MCF 10A (cell line): ENCODE data around the gene PHF21A. TPM values are rescaled to one million over a fixed set of nuclear protein-coding genes. Genes with fewer than 3 reads are reported as not detected.

Experiments used
- BruUV-seq: library from RNA; stranded (reverse); fragments of 400-500 nt; replicated peaks from 2 replicates; lab custom pipeline; 2021; lab: Mats Ljungman, UMichigan
- CTCF ChIA-PET: fragments of 300-600 bp; sonication (Branson Sonifier 250); formaldehyde crosslinking; extraction: SDS; loops from one replicate; lab custom pipeline; 2021; ENCODE audit warnings: antibody characterized with exemption, inconsistent platforms; lab: Yijun Ruan, JAX
- POLR2A ChIA-PET: fragments of 300-600, 350-650 bp; sonication (Branson Sonifier 250); formaldehyde crosslinking; extraction: SDS; loops from one replicate; lab custom pipeline; 2020; ENCODE audit warnings: antibody characterized with exemption, inconsistent platforms; lab: Yijun Ruan, JAX
- DNase-seq: peaks from one replicate; pipeline ENCODE4 v3.0.0-alpha.2; 2018; ENCODE audit not compliant: unreplicated experiment
- H3K27ac Mint-ChIP-seq: one replicate; pipeline ENCODE4 v1.8.0; 2022; ENCODE audit warnings: mild to moderate bottlenecking, low read depth, mixed read lengths; ENCODE audit not compliant: unreplicated experiment
- H3K27me3 Mint-ChIP-seq: one replicate; pipeline ENCODE4 v1.8.0; 2022; ENCODE audit warnings: mixed read lengths; ENCODE audit not compliant: insufficient read depth, unreplicated experiment
- H3K36me3 Mint-ChIP-seq: one replicate; pipeline ENCODE4 v1.8.0; 2022; ENCODE audit warnings: mild to moderate bottlenecking, moderate library complexity, mixed read lengths; ENCODE audit not compliant: insufficient read depth, unreplicated experiment
- H3K4me1 Mint-ChIP-seq: one replicate; pipeline ENCODE4 v1.8.0; 2022; ENCODE audit warnings: mixed read lengths; ENCODE audit not compliant: insufficient read depth, unreplicated experiment
- H3K4me3 Mint-ChIP-seq: one replicate; pipeline ENCODE4 v1.8.0; 2022; ENCODE audit warnings: mild to moderate bottlenecking, moderate library complexity, mixed read lengths; ENCODE audit not compliant: unreplicated experiment
- H3K9me3 Mint-ChIP-seq: one replicate; pipeline ENCODE4 v1.8.0; 2022; ENCODE audit warnings: mixed read lengths; ENCODE audit not compliant: unreplicated experiment
- CTCF ChIP-seq: fragments of 200-600 bp; IDR thresholded peaks from one replicate; pipeline ENCODE4 v1.8.0; 2022; ENCODE audit warnings: antibody characterized with exemption, mild to moderate bottlenecking; ENCODE audit not compliant: unreplicated experiment
- intact Hi-C: fragments of 100-400 bp; cut with micrococcal nuclease; formaldehyde crosslinking; loops from 2 replicates; pipeline ENCODE4 v1.14.1; 2022
- total RNA-seq: library from RNA; stranded (reverse); gene quantifications from 2 replicates; pipeline ENCODE4 v1.2.3, GENCODE V29; 2022

The PHF21A gene
- total RNA-seq, 1 experiment from 2014 or later = 37.6 TPM

DNA sequence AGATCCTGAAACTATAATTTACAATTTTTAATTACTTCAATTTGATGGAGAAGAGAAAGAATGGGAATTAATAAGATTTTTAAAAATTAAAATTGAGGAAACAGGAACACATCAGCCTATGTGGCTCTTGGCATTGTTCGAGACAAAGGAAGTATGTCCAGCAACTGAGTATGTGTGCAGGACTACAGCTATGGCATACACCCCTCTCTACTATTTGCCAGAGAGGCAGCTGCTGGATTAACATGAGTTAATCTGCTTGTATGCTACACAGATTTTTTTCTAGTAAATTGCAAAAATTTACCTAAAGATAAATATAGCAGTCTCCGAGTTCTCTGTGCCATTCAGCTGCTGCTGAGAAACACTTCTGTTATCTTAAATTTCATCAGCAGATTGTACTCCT, 70.6 kb downstream of the PHF21A start:
- DNase-seq = no peak
- TF ChIP-seq CTCF = no peak
- Mint-ChIP-seq H3K9me3 (no peaks in the 10 kb centered on the region), H3K27ac (peak overlapping the region; percentile 44), H3K4me1 (peaks cover 16% of the 10 kb centered on the region), H3K36me3 (peaks cover 17% of the 10 kb centered on the region), H3K27me3 (no peaks in the 10 kb centered on the region), H3K4me3 (no peak overlapping the region)
- ChIA-PET POLR2A (interaction anchor here (0.5 to 1.4 kb wide), 3 partner anchors 11 to 79 kb away, joined by 3 to 4 read pairs (median 4); no protein-coding TSS in a partner anchor), CTCF (interaction anchor here (0.6 to 1.7 kb wide), 2 partner anchors 86 to 339 kb away, joined by 4 to 5 read pairs; no protein-coding TSS in a partner anchor)
- intact Hi-C loops = no loop called here
- BruUV-seq = no TSS peak

- Mint-ChIP-seq H3K36me3 (peaks cover 17% of the 10 kb centered on the region), H3K4me3 (no peak overlapping the region), H3K27me3 (no peaks in the 10 kb centered on the region), H3K9me3 (no peaks in the 10 kb centered on the region), H3K27ac (peak overlapping the region; percentile 44), H3K4me1 (peaks cover 16% of the 10 kb centered on the region)
- BruUV-seq = no TSS peak
- TF ChIP-seq CTCF = no peak
- intact Hi-C loops = no loop called here
- ChIA-PET POLR2A (interaction anchor here (0.5 to 1.4 kb wide), 6 partner anchors 11 to 221 kb away, joined by 3 to 5 read pairs (median 4); no protein-coding TSS in a partner anchor), CTCF (interaction anchor here (1.6 to 1.7 kb wide), 2 partner anchors 12 to 85 kb away, joined by 4 to 5 read pairs; no protein-coding TSS in a partner anchor)
- DNase-seq = peak; percentile 43
Observed at GRCh38 chr11:46050003-46050461, 71.2 kb downstream of the PHF21A start.

DNA sequence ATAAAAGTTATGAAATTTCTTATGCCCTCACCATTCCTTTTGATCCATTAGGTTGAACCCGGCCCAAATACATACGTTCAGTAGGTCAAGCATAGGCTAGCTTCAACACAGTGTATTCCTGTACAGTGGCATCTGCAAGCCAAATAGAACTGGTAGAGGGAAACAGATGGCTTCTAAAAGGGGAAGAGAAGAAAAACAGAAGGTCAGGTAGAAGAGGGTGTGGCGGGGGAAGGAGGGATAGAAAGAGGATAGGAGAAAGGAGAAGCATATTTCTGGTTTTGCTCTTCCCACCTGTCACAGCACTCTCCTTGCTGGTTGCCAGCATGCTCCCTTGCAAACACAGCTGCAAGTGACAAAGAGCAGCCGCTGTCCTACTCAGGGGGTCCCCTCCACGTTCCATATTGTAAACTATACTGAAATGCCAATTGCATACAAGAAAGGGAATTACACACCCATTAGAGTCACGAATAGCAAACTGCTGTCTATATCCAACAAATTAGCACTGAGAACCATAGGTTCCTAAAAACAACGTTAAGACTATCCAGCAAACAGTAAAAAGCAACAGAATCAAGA, 71.8 kb downstream of the PHF21A start:
- BruUV-seq = no TSS peak
- peaks cover 17% of the 10 kb centered on the region for H3K36me3 Mint-ChIP-seq
- intact Hi-C loops = no loop called here
- no peaks in the 10 kb centered on the region for H3K27me3 Mint-ChIP-seq
- H3K9me3 Mint-ChIP-seq = no peaks in the 10 kb centered on the region
- peaks cover 16% of the 10 kb centered on the region for H3K4me1 Mint-ChIP-seq
- no peak overlapping the region for H3K4me3 Mint-ChIP-seq
- no peak overlapping the region for H3K27ac Mint-ChIP-seq
- CTCF ChIA-PET = interaction anchor here (0.7 to 1.6 kb wide), 2 partner anchors 13 to 167 kb away, joined by 4 to 5 read pairs; no protein-coding TSS in a partner anchor
- TF ChIP-seq CTCF = no peak
- DNase-seq = no peak
- POLR2A ChIA-PET = interaction anchor here (0.9 to 1.4 kb wide), 4 partner anchors 12 to 57 kb away, joined by 3 to 5 read pairs (median 4); no protein-coding TSS in a partner anchor

GRCh38 chr11:46048198-46048597, 73.1 kb downstream of the PHF21A start:
- Mint-ChIP-seq H3K27me3 (no peaks in the 10 kb centered on the region), H3K4me1 (peaks cover 16% of the 10 kb centered on the region), H3K4me3 (no peak overlapping the region), H3K9me3 (no peaks in the 10 kb centered on the region), H3K27ac (no peak overlapping the region), H3K36me3 (peaks cover 10% of the 10 kb centered on the region)
- CTCF ChIA-PET = no interaction called here
- no peak for DNase-seq
- intact Hi-C loops = no loop called here
- POLR2A ChIA-PET = interaction anchor here (0.6 to 1.5 kb wide), 3 partner anchors 14 to 152 kb away, joined by 3 read pairs; no protein-coding TSS in a partner anchor
- no peak for TF ChIP-seq CTCF
- no TSS peak for BruUV-seq
